ENCODE data around the gene TET3.
A peak's percentile ranks its signal among the peaks of the same experiment; 100 is the strongest.

Gene TET3

DNA sequence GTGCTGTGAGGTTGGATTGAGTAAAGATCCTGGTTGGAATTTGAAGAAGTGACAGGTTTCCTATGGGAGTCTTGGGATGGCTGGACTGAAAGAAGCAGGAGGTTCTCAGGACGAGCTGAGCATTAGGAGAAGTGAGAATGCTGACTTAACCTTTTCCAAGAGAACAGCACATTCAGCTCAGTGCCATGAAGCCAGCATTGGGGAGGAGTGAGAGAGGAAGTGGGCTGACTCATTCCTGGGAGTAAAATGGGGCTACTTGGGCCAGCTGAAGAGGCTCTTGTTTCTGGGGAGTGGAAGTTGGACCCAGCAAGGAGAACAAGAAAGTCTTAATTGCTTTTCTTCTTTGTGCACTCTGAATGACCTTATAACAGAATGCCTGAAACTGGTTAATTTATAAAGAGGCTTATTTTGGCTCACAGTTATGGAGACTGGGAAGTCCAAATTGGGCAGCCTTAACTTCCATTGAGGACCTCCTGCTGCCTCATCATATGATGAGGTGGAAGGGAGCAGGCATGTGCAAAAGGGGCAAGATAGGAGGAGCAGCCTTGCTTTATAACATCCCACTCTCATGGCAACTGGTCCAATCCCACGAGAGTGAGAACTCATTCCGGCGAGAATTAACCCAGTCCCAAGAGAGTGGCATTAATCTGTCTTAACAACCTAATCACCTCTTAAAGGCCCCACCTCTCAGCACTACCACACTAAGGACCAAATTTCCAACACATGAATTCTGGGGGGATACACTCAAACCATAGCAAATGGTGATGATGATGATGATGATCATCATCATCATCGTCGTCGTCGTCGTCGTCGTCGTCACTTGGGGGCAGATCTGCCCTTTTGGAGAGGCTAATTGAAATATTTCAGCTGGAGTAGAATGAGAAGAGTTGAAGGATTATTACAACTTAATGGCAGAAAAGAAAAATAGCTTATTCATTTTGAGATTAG is 31.9 kb upstream of the TET3 start:
- no peaks in the 10 kb centered on the region for H3K9me3 Mint-ChIP-seq

DNA sequence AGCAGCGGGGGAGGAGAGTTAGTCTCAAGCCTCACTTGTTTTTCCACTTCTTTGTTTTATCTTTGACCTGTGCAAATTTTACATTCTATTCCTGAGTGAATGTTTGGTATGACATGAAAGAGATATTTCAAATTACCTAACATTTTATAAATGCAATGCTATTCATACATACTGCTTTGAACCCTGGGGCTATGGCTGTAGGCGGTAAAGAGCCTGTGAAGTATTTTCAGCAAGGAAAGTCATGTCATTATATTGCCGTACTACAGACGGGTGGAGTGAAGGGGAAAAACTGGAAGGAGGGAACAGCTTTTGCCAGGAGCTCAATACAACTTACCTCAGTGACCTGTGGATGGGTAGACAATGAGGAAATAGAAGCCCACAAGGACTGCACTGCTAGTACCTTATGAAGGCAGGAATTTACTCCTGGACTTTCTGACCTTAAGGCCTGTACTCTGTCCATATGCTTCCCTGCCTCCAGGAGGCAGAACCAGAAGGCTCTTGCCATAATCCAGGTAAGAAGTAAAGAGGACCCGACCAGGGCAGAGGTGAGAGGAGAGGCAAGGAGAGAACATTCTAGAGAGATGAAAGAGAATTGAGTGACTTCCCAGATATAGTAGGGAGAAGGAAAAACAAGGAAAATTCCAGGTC is 28.4 kb upstream of the TET3 start:
- DNase-seq (ENCODE audit: low spot score), result no peak
- Mint-ChIP-seq H3K27me3 (ENCODE audit: low read depth) (no peaks in the 10 kb centered on the region), H3K4me3 (no peak overlapping the region), H3K36me3 (ENCODE audit: low read depth) (peaks cover 64% of the 10 kb centered on the region), H3K9me3 (no peaks in the 10 kb centered on the region), H3K27ac (no peak overlapping the region), H3K4me1 (ENCODE audit: low read depth) (peaks cover 32% of the 10 kb centered on the region)

More for the DNA sequence above, 31.9 kb upstream of the TET3 start:
- H3K4me3 Mint-ChIP-seq, result no peak overlapping the region
- H3K27ac Mint-ChIP-seq, result no peak overlapping the region
- peaks cover 60% of the 10 kb centered on the region for H3K4me1 Mint-ChIP-seq (ENCODE audit: low read depth)
- DNase-seq (ENCODE audit: low spot score), result no peak
- no peaks in the 10 kb centered on the region for H3K27me3 Mint-ChIP-seq (ENCODE audit: low read depth)
- peaks cover 62% of the 10 kb centered on the region for H3K36me3 Mint-ChIP-seq (ENCODE audit: low read depth)

- Mint-ChIP-seq H3K27ac (no peak overlapping the region), H3K9me3 (peaks cover 8% of the 10 kb centered on the region), H3K4me3 (no peak overlapping the region), H3K27me3 (ENCODE audit: low read depth) (no peaks in the 10 kb centered on the region), H3K4me1 (ENCODE audit: low read depth) (peaks cover 32% of the 10 kb centered on the region), H3K36me3 (ENCODE audit: low read depth) (peaks cover 47% of the 10 kb centered on the region)
- no peak for DNase-seq (ENCODE audit: low spot score)
Observed at GRCh38 chr2:73961274-73961673, 23.4 kb upstream of the TET3 start.

DNA sequence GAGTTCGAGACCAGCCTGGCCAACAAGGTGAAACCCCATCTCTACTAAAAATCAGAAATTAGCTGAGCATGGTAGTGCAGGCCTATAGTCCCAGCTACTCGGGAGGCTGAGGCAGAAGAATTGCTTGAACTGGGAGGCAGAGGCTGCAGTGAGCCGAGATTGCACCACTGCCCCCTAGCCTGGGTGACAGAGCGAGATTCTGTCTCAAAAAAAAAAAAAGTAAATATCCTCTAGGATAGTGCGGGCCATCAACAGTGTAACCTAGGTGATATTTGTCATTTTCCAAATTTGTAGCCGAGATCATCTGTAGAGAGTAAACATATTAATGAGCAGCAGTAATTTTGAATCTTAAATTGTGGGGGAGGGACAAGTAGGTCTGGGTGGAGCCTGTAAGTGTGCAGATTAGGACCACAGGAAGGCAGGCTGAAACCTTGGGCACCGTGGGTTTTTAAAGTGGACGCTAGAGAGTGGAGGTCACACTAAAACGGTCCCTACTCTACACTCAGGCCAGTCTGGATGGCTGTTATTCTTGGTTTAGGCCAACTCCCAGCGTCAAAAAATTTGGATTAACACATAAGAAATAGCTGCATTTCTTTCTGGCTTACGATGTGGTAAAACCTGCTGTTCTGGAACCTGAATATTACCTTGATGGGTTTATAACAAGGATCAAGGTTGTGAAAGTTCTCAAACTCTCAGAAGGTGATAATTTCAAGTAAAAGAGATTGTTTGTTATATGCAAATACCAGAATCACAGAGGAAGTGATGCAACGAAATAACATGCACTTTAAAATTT is 22.7 kb upstream of the TET3 start:
- H3K36me3 Mint-ChIP-seq (ENCODE audit: low read depth), result peaks cover 40% of the 10 kb centered on the region
- H3K4me3 Mint-ChIP-seq, result no peak overlapping the region
- H3K27me3 Mint-ChIP-seq (ENCODE audit: low read depth), result no peaks in the 10 kb centered on the region
- H3K27ac Mint-ChIP-seq, result no peak overlapping the region
- peaks cover 8% of the 10 kb centered on the region for H3K9me3 Mint-ChIP-seq
- peaks cover 30% of the 10 kb centered on the region for H3K4me1 Mint-ChIP-seq (ENCODE audit: low read depth)
- DNase-seq (ENCODE audit: low spot score), result no peak

DNA sequence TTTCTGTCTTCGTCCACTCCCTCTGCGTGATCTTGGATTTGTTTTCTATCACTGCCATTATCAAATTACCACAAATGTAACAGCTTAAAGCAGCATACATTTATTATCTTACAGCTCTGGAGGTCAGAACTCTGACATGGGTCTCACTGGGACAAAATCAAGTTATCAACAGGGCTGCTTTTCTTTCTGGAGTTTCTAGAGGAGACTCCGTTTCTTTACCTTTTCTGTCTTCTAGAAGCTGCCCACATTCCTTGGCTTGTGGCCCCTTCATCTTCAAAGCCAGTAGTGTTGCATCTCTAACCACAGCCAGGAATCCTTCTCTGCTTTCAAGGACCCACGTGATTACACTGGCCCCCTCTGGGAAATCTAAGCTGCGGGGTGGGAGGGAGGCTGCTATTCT is 21.9 kb upstream of the TET3 start:
- peak overlapping the region; percentile 3 for H3K27ac Mint-ChIP-seq
- H3K4me3 Mint-ChIP-seq, result no peak overlapping the region
- peaks cover 37% of the 10 kb centered on the region for H3K36me3 Mint-ChIP-seq (ENCODE audit: low read depth)
- H3K9me3 Mint-ChIP-seq, result peaks cover 8% of the 10 kb centered on the region
- DNase-seq (ENCODE audit: low spot score), result no peak
- peaks cover 29% of the 10 kb centered on the region for H3K4me1 Mint-ChIP-seq (ENCODE audit: low read depth)
- H3K27me3 Mint-ChIP-seq (ENCODE audit: low read depth), result no peaks in the 10 kb centered on the region

GRCh38 chr2:73963385-73964120 is 21.2 kb upstream of the TET3 start:
- Mint-ChIP-seq H3K9me3 (peaks cover 8% of the 10 kb centered on the region), H3K36me3 (ENCODE audit: low read depth) (peaks cover 30% of the 10 kb centered on the region), H3K27me3 (ENCODE audit: low read depth) (no peaks in the 10 kb centered on the region), H3K4me3 (peak overlapping the region; percentile 36), H3K27ac (peak overlapping the region; percentile 67), H3K4me1 (ENCODE audit: low read depth) (peaks cover 25% of the 10 kb centered on the region)
- DNase-seq (ENCODE audit: low spot score), result peak; percentile 72

GRCh38 chr2:73964223-73964622 is 20.5 kb upstream of the TET3 start:
- no peak for DNase-seq (ENCODE audit: low spot score)
- Mint-ChIP-seq H3K4me3 (peak overlapping the region; percentile 36), H3K4me1 (ENCODE audit: low read depth) (peaks cover 26% of the 10 kb centered on the region), H3K27me3 (ENCODE audit: low read depth) (no peaks in the 10 kb centered on the region), H3K27ac (peak overlapping the region; percentile 67), H3K36me3 (ENCODE audit: low read depth) (peaks cover 23% of the 10 kb centered on the region), H3K9me3 (peaks cover 8% of the 10 kb centered on the region)

DNA sequence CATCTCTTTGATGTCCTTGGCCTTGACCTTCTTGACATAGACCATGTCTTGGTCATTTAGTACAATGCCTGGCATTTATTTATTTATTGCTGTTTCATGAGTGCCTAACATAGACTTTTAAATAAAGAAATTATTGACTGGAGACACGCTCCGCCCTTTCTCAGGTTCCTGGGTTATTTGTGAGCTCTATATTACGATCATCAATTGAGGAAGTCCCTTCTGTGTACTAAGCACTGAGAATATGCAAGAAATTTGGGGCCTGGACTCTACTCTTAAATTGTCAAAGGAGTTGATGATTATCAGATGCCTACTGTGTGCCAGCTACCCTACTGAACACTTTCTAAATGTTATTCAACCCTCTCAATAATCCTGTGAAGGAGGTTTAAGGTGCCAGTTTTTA is 19.7 kb upstream of the TET3 start:
- peak overlapping the region; percentile 18 for H3K27ac Mint-ChIP-seq
- H3K4me3 Mint-ChIP-seq, result no peak overlapping the region
- H3K9me3 Mint-ChIP-seq, result peaks cover 8% of the 10 kb centered on the region
- H3K4me1 Mint-ChIP-seq (ENCODE audit: low read depth), result peaks cover 34% of the 10 kb centered on the region
- H3K36me3 Mint-ChIP-seq (ENCODE audit: low read depth), result peaks cover 17% of the 10 kb centered on the region
- DNase-seq (ENCODE audit: low spot score), result no peak
- no peaks in the 10 kb centered on the region for H3K27me3 Mint-ChIP-seq (ENCODE audit: low read depth)

DNA sequence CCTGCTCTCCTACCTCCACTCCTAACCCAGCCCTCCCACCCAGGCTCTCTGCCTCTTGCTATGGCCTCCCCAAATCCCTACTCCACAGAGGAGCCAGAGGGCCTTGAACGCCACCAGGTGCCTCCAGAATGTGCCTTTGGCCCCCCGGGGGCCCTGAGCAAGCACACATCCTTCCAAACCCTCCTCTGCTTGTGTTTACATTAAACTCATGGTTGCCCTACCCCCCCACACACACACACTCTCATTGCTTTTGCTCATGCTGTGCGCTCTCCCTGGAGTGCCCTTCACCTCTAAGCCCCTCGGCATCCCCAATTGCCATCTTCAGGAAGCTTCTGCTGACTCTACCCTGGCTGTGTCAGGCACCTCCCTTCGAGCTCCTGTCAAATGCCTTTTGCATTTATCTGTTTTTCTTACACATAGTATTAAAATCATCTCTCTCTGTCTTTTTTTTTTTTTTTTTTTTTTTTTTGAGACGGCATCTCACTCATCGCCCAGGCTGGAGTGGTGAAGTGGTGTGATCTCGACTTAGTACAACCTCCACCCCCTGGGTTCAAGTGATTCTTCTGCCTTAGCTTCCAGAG is 16.3 kb upstream of the TET3 start:
- H3K27ac Mint-ChIP-seq, result no peak overlapping the region
- H3K4me1 Mint-ChIP-seq (ENCODE audit: low read depth), result peaks cover 56% of the 10 kb centered on the region
- no peaks in the 10 kb centered on the region for H3K36me3 Mint-ChIP-seq (ENCODE audit: low read depth)
- DNase-seq (ENCODE audit: low spot score), result no peak
- no peak overlapping the region for H3K4me3 Mint-ChIP-seq
- H3K9me3 Mint-ChIP-seq, result no peaks in the 10 kb centered on the region
- no peaks in the 10 kb centered on the region for H3K27me3 Mint-ChIP-seq (ENCODE audit: low read depth)

- Mint-ChIP-seq H3K4me3 (no peak overlapping the region), H3K9me3 (no peaks in the 10 kb centered on the region), H3K27me3 (ENCODE audit: low read depth) (no peaks in the 10 kb centered on the region), H3K4me1 (ENCODE audit: low read depth) (peaks cover 48% of the 10 kb centered on the region), H3K36me3 (ENCODE audit: low read depth) (no peaks in the 10 kb centered on the region), H3K27ac (no peak overlapping the region)
- no peak for DNase-seq (ENCODE audit: low spot score)
Observed at GRCh38 chr2:73969356-73969755, 15.4 kb upstream of the TET3 start.

GRCh38 chr2:73970141-73970803 is 14.4 kb upstream of the TET3 start:
- H3K9me3 Mint-ChIP-seq, result no peaks in the 10 kb centered on the region
- peak overlapping the region; percentile 81 for H3K27ac Mint-ChIP-seq
- DNase-seq (ENCODE audit: low spot score), result no peak
- H3K4me3 Mint-ChIP-seq, result peak overlapping the region; percentile 77
- H3K36me3 Mint-ChIP-seq (ENCODE audit: low read depth), result no peaks in the 10 kb centered on the region
- no peaks in the 10 kb centered on the region for H3K27me3 Mint-ChIP-seq (ENCODE audit: low read depth)
- H3K4me1 Mint-ChIP-seq (ENCODE audit: low read depth), result peaks cover 41% of the 10 kb centered on the region

- DNase-seq (ENCODE audit: low spot score), result peak; percentile 58
Observed at GRCh38 chr2:73970850-73971471, 13.7 kb upstream of the TET3 start.

More at GRCh38 chr2:73970850-73971471, 13.7 kb upstream of the TET3 start:
- H3K9me3 Mint-ChIP-seq, result no peaks in the 10 kb centered on the region
- H3K4me1 Mint-ChIP-seq (ENCODE audit: low read depth), result peaks cover 46% of the 10 kb centered on the region
- peak overlapping the region; percentile 81 for H3K27ac Mint-ChIP-seq
- no peaks in the 10 kb centered on the region for H3K27me3 Mint-ChIP-seq (ENCODE audit: low read depth)
- no peaks in the 10 kb centered on the region for H3K36me3 Mint-ChIP-seq (ENCODE audit: low read depth)
- peak overlapping the region; percentile 77 for H3K4me3 Mint-ChIP-seq

All from T-helper 2 cell treated with Interferon-gamma antibody and Interleukin-4, amounts not matched to agents 5 μg/mL and 100 μg/mL, for 36 hours (primary cell).